ENCODE measurements around the gene WASL.
"Not testable (repeated sequence)": the region's sequence is repeated elsewhere in the genome, so short reads cannot be mapped to it uniquely, and the experiment has no call there.

The WASL gene

GRCh38 chr7:123768493-123768892 lies 19.7 kb upstream of the WASL start:
- no peak for DNase-seq (ENCODE audit: low read depth)

DNA sequence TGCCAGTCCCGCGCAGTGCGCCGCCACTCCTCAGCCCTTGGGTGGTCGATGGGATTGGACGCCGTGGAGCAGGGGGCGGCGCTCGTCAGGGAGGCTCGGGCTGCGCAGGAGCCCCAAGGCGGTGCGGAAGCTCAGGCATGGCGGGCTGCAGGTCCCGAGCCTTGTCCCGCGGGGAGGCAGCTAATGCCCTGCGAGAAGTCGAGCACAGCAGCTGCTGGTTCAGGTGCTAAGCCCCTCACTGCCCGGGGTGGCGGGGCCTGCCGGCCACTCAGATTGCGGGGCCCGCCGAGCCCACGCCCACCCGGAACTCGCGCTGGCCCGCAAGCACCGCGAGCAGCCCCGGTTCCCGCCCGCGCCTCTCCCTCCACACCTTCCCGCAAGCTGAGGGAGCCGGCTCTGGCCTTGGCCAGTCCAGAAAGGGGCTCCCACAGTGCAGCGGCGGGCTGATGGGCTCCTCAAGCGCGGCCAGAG lies 14.4 kb upstream of the WASL start:
- no peak for DNase-seq (ENCODE audit: low read depth)

DNA sequence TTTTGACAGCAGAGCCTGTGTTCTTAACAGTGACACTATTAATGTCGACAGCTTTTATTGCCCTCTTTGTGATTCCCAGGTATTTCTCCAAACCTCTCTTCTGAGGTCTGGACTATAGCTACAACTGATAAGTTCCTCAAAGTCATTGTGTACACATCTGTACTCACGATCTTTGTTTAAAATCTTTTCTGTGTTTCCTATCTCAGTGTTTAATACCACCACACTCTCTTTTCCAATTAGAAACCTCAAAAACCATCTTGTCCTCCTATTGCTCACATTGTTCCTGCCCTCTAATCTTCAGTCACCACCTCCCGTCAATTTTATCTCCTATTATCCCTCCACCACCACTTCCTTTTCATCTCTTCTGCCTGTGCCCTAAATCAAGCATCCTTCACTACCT lies 12.9 kb upstream of the WASL start:
- DNase-seq (ENCODE audit: low read depth): no peak

- DNase-seq (ENCODE audit: low read depth): peak; percentile 25
Observed at GRCh38 chr7:123757095-123757494, 8.3 kb upstream of the WASL start.

DNA sequence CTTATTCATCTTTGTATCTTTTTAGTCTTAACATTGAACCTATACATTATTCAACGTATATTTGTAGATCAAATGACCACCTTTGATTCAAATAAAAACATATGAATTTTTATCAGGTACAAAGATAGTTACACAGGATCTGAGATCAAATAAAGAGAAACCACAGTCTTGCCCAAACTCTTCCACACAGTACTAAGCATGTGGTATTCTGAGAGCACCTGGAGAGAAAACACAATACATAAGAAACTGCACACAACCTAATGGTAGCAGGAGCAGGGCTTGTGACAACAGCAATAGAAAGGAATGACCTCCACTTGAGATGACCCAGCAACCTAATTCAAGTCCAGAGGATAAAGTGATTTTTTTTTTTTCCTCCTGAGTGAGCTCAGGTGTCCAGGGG lies 6.5 kb upstream of the WASL start:
- no peak for DNase-seq (ENCODE audit: low read depth)

GRCh38 chr7:123754271-123754871 lies 5.6 kb upstream of the WASL start:
- no peak for DNase-seq (ENCODE audit: low read depth)

DNA sequence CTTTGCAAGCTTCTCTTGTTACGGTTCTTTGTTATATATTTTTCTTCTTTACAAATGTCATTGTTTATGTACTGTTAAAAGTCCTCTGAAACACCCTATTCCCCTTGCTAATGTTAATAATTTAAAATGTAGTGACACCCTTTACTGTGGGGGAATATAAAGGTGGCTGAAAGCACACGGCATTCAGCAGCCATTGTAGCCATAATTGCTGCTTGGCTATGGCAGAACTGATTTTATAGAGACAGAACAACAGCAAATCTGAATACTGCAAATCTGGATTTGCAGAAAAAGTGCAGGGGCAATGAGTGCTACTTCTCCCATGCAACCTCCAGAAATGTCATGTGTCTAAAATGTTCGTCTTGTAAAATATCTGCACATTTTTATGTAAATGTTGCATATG lies 3.7 kb upstream of the WASL start:
- DNase-seq (ENCODE audit: low read depth): no peak

- no peak for DNase-seq (ENCODE audit: low read depth)
Observed at GRCh38 chr7:123751821-123752220, 3.0 kb upstream of the WASL start.

DNA sequence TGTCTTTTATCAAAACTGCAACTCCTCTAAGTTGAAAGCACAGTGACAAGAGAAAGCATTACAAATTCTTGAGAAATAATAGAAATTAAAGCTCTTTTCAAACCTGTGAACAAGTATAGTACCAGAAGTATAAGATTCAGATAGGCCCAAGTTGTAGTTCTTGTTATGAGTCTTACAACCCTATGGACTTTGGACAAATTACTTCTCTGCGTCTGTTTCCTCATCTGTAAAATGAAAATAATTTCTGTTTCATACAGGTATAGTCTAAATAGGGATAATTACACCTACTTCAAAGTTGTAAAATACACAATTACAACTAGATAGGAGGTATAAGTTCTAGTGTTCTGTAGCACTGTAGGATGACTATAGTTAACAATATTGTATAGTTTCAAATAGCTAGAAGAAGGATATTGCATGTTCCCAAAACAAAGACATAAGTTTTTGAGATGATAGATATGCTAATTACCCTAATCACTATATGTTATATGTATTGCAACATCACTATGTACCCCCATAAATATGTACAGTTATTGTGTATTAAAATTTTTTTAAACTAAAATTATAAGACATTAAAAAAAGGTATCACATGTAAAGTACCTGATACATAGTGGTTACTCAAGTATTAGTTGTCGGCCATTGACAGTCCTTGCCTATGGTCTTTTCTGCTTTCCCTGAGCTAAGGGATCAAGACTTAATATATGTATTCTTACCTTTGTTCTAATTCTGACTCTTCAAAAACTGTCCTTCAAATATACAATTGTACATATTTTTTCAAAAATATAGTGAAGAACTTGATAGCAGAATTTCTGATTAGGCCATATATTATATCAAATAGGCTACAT lies 1.8 kb upstream of the WASL start:
- DNase-seq (ENCODE audit: low read depth): no peak

GRCh38 chr7:123749537-123749857 lies 694 bp upstream of the WASL start:
- peak; percentile 71 for DNase-seq (ENCODE audit: low read depth)

GRCh38 chr7:123748171-123748733 lies 551 bp downstream of the WASL start:
- peak; percentile 44 for DNase-seq (ENCODE audit: low read depth)

- DNase-seq (ENCODE audit: low read depth): peak; percentile 83
Observed at GRCh38 chr7:123747620-123748141, 1.1 kb downstream of the WASL start.

DNA sequence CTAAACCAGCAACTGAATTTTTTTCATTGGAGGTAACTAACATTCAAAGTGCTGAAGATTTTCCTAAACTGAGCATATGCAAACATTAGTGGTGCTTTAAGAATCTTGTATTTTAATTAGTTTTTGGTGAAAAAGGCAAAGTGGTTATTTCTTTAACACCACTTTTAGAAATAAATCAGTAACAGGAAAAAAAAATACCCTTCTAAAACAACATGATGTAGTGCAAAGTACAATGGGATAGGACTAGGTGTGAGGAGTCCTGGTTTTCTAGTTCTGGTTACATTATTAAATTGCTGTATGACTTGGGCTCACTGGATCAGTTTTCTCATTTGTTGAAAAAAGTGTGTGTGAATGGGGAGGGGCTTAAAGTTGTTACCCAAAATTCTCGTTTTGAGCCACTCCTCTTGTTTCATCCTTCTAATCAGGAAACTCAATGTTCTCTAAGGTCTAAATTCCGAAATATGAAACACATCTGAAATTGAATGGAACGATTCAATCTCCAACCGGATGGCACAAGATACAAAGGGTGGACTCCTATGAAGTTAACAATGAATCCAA lies 1.8 kb downstream of the WASL start:
- no peak for DNase-seq (ENCODE audit: low read depth)

GRCh38 chr7:123746055-123746454 lies 2.7 kb downstream of the WASL start:
- no peak for DNase-seq (ENCODE audit: low read depth)

GRCh38 chr7:123745437-123745836 lies 3.4 kb downstream of the WASL start:
- DNase-seq (ENCODE audit: low read depth): no peak

- DNase-seq (ENCODE audit: low read depth): no peak
Observed at GRCh38 chr7:123744416-123744815, 4.4 kb downstream of the WASL start.

DNA sequence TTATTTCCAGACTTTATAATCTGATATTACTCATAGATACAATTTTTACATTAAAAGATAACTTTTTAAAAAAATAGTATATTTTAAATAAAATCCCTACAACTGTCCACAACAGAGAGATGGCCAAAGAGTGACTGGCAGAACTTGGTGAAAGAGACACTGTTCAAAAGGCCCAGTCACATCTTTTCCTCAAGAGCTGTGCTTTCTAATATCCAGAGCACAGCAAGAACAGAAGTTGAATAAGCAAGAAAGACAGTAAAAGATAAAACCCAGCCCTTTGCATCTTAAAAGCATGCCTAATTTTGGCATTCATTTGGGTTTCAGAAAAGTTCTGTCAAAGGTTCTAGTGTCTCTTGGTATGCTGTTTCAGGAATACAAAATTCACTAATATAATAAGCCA lies 6.9 kb downstream of the WASL start:
- DNase-seq (ENCODE audit: low read depth): no peak

GRCh38 chr7:123738808-123739207 lies 10.0 kb downstream of the WASL start:
- DNase-seq (ENCODE audit: low read depth): no peak

GRCh38 chr7:123738356-123738755 lies 10.4 kb downstream of the WASL start:
- no peak for DNase-seq (ENCODE audit: low read depth)

DNA sequence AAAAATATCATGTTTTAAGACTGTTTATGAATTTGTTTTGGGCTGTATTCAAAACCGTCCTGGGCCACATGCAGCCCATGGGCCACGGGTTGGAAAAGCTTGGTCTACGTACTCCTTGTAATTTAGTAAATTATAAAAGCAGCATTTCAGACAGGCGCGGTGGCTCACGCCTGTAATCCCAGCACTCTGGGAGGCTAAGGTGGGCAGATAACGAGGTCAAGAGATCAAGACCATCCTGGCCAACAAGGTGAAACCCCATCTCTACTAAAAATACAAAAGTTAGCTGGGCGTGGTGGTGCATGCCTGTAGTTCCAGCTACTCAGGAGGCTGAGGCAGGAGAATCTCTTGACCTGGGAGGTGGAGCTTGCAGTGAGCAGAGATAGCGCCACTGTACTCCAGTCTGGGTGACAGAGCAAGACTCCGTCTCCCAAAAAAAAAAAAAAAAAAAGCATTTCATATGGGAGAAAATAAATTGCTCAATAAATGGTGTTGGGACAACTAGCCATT lies 11.6 kb downstream of the WASL start:
- DNase-seq (ENCODE audit: low read depth): not testable (repeated sequence)

- no peak for DNase-seq (ENCODE audit: low read depth)
Observed at GRCh38 chr7:123735539-123735938, 13.3 kb downstream of the WASL start.

DNA sequence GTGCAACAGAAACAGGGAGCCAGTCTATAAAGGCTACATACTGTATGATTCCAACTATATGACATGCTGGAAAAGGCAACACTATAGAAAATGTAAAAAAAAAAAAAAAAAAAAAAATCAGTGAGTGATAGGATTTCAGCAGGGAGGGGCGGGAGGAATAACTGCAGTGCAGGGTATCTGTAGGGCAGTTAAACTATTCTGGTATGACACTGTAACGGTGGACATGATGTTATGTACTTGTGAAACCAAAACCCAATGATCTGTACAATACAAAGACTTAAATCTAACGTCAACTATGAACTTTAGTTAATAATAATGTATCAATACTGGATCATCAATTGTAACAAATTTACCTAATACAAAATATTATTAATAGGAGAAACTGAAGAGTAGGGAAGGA lies 14.3 kb downstream of the WASL start:
- DNase-seq (ENCODE audit: low read depth): no peak
